ENCODE measurements around the gene HMGA1. TPM values are rescaled to one million over a fixed set of nuclear protein-coding genes. Genes with fewer than 3 reads are reported as not detected.

The HMGA1 gene
- total RNA-seq, 2 experiments from 2014 or later = 291 to 318 TPM

Small RNAs within 50 kb of the gene (microRNA-seq; reads per million reads assigned to microRNA genes)
- not detected for gene MIR6835 (ENCODE audit: borderline microRNAs expressed, borderline replicate concordance)

Other genes with a start within 250 kb of the HMGA1 start
- gene GRM4, start 90.8 kb upstream of the HMGA1 start, total RNA-seq = not detected
- gene SMIM29, start 12.1 kb downstream of the HMGA1 start, total RNA-seq = 10 to 100 TPM; 22.4 to 23.1 TPM
- gene NUDT3, start 155.8 kb downstream of the HMGA1 start, total RNA-seq = 10 to 100 TPM; 12.4 to 13.3 TPM
- 1,000 to 10,000 TPM; 1,606 to 1,644 TPM for gene RPS10, start 189.2 kb downstream of the HMGA1 start, total RNA-seq
- 1 to 10 TPM; 1.6 to 1.7 TPM for gene PACSIN1, start 229.2 kb downstream of the HMGA1 start, total RNA-seq